Muscle of back (tissue), 11 donors: ENCODE results near the gene PRUNE2. TPM values are rescaled to one million over a fixed set of nuclear protein-coding genes. Genes with fewer than 3 reads are reported as not detected.
A peak's percentile ranks its signal among the peaks of the same experiment; 100 is the strongest.
"Not testable (repeated sequence)": the region's sequence is repeated elsewhere in the genome, so short reads cannot be mapped to it uniquely, and the experiment has no call there.

Source experiments
- DNase-seq, 3 donors: peaks; one replicate each; pipeline versions ENCODE4 v3.0.0 to v3.0.0-alpha.2; 2013
- polyA plus RNA-seq, 10 donors: library from polyadenylated mRNA; unstranded; fragments of 120-200 nt; gene quantifications; one replicate each; pipeline ENCODE4 v1.2.1, GENCODE V29; 2013; ENCODE audit not compliant: insufficient read length in 10 of 10

Gene PRUNE2
- polyA plus RNA-seq, 10 donors, result 10.3 to 17.7 (median 12.8) TPM

DNA sequence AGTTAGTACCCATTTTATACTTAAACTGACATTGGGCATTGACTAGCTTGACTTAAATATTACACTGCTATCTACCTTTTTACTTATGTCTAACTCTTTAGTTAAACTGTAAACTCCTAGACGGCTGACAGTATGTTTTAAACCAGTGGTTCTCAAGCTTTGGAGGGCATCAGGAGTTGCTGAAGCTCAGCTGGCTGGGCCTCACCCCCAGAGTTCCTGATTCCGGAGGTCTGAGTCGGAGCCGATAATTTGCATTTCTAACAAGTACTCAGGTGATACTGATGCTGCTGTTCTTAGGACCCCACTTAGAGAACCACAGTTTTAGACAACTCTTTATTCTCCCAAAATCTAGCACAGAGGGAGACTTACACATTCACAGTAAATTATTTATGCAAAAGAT, 205.0 kb downstream of the PRUNE2 start:
- no peak for DNase-seq

DNA sequence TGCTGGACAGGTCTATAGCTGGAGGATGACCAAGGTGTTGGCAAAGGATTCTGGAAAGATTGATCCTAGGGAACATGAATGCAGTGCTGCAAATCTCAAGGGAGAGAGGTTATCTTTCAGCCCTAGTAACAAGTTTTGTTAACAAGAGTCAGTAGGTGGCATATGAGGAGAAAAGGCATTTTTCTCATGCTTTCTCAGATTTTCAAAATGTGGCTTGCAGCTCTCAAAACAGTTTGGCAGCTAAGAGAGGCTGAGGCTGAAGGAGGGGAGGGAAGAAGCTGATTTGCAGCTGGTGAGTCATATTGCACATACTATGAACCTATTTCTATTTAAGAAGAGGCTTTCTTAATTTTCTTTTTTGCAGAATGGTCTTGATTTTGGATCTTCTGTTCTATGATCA, 205.9 kb downstream of the PRUNE2 start:
- DNase-seq, result peak; percentile 23 to 49 (median 43)

DNA sequence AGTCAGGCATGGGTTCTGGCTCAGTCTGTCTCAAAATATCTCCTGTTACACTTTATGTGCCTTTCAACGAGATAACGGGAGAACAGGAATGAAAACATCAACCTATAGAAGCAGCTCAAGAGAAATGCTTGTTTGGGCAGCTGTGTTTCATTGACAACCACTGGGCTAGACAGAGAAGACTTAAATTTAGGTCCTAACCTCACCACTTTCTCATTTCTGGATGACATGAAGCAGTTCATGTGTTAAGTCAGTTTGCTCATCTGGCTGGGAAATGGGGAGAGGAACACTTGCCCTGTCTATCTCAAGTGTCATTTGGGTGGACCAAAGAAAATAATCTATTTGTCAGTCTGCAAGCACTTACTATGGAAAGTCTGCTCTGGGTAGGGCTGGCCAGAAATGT, 208.4 kb downstream of the PRUNE2 start:
- no peak for DNase-seq

DNA sequence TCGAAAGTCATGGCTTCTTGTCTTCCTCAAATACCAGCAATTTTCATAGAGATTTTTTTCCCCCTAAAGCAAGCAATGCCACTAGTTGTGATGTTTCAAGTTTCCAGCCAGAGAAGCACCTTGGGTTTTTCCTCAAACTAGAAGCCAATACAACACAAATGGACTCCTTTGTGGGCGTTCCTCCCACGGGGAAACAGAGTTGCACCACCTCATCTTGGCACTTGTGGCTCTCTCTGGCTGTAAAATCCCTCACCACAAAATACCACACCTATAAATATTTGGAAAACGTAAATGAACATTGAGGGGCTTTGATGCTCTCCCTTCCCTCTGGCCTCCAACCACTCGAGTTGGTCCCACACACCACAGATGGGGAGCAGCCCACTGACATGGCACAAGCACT, 208.8 kb downstream of the PRUNE2 start:
- DNase-seq, result no peak

- DNase-seq, result no peak
These were observed 212.0 kb downstream of the PRUNE2 start for GRCh38 chr9:76693912-76694311.

DNA sequence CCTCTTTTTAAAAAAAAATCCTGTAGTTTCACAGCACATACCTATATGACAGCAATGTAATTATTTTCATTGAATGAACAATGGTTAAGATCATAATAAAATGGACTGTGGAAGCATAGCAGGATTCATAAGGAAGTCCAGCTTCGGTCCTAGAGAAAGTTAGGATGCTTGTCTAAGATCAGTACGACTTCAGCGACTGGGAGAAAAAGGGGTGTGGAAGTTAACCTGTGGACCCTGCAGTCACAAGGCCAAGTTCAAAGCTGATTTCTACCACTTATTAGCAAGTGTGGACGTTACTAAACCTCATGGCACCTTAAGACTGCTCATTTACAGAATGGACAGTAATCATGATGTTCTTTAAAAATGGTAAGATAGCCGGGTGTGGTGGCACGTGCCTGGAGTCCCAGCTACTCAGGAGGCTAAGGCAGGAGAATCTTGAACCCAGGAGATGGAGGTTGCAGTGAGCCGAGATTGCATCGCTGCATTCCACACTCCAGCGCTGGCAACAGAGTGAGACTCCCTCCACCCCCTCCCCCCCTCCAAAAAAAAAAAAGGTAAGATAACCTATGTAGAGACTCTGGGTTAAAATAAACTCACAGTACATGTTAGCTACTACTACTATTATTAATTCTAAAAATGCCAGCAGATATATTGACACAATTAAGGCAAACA, 213.3 kb downstream of the PRUNE2 start:
- no peak for DNase-seq

- DNase-seq, result peak in 2 of 3 donors; percentile 22 to 63
These were observed 214.2 kb downstream of the PRUNE2 start for GRCh38 chr9:76691517-76692313.

DNA sequence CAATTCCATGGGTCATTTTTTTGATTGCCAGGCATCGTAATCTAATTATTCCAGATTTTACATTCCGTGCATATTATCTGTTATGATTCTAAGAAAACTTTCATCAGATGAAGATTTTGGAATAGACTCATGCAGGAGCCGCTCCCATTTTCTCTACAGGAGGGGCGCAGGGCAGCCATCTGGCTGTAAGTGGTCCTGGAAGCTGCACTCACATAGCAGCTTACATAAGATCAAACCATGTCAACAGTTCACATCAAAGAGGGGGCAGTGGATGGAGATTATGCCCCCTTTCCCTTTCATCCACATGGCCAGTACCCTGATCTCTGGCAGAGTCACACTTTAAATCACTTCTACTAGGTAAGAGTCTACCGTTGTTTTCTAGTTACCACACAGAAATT, 214.9 kb downstream of the PRUNE2 start:
- no peak for DNase-seq

- DNase-seq, result no peak
These were observed 215.5 kb downstream of the PRUNE2 start for GRCh38 chr9:76690246-76690972.

DNA sequence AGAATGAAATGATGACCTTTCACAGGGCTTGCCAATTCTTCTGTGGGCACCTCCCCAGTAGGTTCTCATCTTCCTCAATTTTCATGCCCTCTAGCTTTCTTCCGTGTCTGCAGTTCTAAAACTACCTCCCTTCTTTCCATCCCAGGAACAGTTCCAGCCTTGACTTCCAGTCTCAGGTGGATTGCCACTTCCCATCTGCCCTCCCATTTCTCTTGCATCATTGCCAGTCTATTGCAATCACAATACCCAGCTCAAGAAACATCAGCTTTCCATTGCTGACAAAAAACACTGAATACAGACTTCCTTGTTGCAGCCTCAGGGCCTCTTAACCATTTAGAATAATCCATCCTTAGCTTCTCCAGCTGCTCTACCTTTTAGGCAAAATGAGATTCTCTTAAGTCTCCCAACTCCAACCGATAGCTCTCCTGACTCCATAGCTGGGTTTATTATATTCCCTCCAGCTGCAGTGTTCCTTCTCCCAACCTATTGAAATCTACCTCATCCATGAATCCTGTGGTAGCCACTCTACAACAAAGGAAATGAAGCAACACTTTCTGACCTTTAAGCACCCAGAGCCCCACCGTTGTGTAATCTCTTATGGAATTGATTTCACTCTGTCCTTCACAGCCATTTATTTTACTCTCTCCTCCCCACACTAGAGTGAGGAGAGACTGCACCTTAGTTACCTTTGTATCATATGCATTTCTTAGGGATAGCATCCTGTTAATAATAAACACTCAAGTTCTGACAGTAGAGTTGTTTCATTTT, 217.3 kb downstream of the PRUNE2 start:
- DNase-seq, result no peak

GRCh38 chr9:76687861-76688391, 218.0 kb downstream of the PRUNE2 start:
- no peak for DNase-seq

- no peak for DNase-seq
These were observed 219.2 kb downstream of the PRUNE2 start for GRCh38 chr9:76686756-76687155.

GRCh38 chr9:76684213-76684612, 221.7 kb downstream of the PRUNE2 start:
- DNase-seq, result no peak

DNA sequence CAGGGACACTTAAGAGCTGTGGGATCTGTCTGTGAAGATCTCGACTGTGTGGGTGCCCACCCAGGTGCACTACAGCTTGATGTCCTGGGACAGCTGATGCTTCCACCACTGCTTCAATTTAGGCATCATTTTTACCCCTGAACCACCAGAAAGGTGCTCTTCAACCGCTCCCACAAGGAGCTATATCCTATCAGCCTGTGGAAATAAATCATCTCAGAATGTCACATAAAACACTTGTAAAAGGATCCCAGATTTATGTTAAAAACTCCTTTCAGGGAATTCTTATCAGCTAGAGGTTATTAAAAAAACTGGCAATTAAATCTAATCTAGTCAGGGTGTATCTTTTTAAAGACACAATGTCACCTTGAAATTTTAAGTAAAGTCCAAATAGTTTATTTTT, 224.4 kb downstream of the PRUNE2 start:
- no peak for DNase-seq

DNA sequence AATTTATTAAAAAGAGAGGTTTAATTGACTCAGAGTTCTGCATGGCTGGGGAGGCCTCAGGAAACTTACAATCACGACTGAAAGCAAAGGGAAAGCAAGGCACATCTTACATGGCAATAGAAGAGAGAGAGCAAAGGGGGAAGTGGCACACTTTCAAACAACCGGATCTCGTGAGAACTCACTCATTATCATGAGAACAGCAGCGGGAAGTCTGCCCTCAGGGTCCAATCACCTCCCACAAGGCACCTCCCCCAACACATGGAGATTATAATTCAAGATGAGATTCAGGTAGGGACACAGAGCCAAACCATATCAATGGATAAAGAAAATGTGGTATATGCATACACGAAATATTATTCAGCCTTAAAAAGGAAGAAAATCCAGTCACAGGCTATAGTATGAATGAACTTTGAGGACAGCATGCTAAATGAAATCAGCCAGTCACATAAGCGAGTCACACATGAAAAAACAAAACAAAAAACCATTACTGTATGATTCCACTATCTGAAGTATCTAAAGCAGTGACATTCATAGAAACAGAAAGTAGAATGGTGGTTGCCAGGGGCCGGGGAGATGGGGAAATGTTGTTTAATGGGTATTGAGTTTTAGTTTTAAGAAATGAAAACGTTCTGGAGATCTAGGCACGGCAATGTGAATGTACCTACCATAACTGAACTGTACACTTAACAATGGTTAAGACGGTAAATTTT, 225.0 kb downstream of the PRUNE2 start:
- no peak for DNase-seq

DNA sequence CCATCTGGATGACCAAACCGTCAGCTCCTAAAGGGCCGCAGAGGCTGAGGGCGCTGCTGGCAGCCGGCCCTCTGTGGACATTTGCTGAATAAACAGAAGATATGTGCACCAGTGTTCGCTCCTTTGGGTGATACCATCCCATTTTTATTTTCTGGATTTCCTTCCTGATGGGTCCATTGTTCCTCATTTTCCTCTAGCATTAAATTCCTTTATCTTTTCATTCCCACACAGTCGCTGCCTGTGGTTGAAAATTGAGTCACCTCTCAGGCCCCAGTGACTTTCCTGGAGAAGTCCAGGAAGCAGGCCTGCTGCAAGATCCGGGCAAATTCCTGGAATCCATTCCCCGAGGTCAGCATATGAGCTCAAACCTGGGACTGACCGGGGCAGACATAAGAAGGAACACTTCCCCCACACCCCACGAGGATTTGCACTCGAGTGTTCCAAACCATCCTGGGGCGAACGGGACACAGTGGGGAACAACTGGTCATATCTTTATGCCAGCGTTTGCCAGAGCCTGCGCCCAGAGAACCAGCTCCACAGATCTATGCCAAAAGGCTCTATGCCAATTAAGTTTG, 228.3 kb downstream of the PRUNE2 start:
- peak in 1 of 3 donors; percentile 45 for DNase-seq

GRCh38 chr9:76676857-76677256, 229.1 kb downstream of the PRUNE2 start:
- DNase-seq, result no peak

DNA sequence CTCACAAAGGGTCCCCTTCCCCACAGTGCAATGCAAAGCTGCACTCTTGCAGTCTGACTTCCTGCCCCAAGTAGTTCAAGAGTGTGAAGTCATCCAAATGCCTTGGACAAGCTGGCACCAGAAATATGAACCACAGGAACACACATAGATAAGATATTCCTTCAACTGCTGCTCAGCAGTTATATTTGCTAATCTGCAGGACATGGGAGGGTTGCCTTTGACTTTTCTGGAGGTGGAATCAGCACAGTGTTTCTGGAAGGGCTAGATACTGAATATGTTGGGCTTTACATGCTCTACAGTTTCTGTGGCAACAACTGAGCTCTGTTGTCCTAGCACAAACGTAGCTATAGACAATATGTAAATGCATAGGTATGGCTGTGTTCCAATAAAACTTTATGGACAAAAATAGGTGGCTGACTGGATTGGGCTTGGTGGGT, 238.4 kb downstream of the PRUNE2 start:
- no peak for DNase-seq

- DNase-seq, result not testable (repeated sequence)
These were observed 239.9 kb downstream of the PRUNE2 start for GRCh38 chr9:76665966-76666365.

GRCh38 chr9:76665458-76665857, 240.5 kb downstream of the PRUNE2 start:
- no peak for DNase-seq

DNA sequence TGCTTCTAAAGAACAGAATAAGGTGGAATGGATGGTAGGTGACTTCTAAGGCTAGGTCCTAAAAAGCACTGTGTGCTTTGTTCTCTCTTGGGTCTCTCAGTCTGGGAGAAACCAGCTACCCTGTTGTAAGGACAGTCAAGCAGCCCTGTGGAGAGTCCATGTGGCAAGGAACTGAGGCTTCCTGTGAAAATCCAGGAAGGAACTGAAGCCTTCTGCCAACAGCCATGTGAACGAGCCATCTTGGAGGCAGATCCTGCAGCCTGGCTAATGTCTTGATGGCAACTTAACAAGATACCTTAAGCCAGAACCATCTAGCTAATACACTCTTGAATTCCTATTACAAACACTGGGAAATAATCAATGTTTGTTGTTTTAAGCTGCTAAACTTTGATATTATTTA, 241.8 kb downstream of the PRUNE2 start:
- DNase-seq, result no peak
